ENCODE measurements around the gene JSRP1.

JSRP1 gene

DNA sequence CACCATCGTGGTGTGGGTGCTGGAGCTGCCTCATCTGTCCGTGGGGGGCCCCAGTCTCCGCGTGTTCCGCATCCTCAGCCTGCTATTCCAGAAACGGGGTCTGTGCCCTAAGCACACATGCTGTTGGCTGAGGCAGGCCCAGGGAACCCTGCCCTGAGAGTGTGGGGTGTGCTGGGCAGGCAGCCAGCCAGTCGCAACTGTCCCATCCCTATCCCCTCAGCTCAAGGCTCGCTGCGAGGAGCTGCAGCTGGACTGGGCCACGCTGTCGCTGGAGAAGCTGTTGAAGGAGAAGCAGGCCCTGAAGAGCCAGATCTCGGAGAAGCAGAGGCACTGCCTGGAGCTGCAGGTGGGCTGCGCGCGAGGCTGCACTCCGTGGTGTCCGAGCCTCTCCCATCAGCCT is 42.0 kb downstream of the JSRP1 start:
- no peak for FAIRE-seq

DNA sequence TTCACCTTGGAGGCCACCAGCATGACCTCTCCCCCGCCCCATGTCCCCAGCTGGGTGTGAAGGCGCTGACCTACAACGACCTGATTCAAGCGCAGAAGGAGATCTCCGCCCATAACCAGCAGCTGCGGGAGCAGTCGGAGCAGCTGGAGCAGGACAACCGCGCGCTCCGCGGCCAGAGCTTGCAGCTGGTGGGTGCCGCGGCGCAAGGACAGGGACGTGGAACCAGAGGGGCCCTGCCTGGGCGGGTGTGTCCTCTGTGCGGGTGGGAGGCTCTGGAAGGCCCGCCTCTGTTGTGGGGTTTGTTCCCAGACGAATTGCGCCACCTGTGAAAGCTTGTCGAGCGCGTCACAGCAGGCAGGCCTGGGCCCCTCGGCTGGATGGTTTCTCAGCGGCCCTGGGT is 42.4 kb downstream of the JSRP1 start:
- FAIRE-seq = no peak

DNA sequence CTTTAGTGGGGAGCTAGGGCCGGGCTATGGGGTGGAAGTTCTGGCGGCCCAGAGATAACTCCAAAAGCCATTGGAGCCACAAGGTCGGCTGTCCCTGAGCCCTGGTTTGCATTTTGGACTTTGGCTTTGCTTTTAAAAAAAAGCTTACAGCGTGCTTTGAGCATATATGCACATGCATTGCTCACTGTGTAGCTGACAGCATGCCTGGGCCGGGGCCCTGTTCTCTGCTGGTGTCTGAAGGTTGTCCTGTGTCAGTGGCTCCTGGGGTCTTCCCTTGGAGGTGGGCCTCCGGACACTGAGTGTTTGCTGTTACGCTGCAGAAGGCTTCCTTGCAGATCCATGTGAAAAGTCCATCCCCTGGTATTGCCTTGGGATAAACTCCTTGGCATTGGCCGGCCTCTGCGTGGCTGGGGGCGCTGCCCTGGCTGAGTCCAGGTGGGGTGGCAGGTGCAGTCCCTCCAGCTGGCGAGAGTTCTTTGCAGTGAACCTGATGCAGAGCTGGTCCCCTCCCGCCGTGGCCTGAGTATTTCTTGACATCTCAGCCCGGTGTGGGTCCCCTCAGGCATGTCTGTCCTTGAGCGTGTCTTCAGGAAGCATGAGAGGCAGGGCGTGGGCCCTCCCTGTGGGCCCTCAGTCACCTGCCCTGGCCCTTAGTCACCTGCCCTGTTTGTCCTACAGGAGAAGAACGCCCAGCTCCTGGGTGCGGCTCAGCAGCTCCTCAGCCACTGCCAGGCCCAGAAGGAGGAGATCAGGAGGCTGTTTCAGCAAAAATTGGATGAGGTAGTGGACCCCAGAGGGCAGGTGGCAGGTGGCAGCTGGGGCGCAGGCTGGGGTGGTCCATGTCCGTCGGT is 43.1 kb downstream of the JSRP1 start:
- no peak for FAIRE-seq

DNA sequence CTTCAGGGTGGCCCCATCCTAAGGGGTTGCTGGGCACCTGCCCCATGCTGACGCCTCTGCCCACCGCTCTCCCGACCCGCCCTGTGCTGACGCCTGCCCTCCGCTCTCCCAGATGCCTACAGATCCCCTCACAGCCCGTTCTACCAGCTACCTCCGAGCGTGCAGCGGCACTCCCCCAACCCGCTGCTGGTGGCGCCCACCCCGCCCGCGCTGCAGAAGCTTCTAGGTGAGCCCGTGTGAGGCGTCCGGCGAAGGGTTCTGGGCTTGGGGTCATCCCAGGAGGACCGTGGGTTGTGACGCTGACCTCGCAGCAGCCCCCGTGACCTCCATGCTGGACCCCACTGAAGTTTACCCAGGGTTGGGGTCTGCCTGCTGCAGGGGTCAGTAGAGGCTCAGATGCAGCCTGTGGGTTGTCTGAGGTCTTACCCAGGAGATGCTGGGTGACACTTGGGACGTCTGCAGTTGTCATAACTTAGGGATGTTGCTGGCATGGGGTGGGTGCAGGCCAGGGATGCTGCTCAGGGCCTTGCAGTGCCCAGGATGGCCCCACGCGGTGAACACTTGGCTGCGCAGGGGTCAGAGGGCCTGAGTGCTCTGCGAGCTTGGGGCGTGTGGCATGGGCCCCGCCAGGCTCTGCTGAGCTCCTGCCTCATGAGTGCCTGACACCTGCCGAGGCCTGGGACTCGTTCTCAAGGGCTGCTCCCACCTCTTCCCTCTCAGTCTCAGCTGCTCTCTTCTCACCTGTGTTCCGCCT is 45.1 kb downstream of the JSRP1 start:
- FAIRE-seq = no peak

DNA sequence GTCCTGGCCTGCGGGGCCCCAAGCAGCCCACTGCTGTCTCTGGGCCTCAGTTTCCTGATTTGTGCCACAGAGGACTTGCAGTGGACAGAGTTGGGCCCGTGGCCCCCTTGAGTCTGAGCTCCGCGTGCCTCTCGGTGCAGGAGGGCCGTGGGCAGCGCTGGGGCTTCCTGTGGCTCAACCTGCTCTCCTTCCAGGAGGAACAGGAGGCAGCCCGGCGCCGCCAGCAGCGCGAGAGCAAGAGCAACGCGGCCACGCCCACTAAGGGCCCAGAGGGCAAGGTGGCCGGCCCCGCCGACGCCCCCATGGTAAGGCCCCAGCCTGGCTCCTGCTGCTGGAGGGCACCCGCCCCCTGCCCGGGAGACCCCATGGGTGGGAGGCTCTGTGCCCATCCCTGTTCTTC is 46.0 kb downstream of the JSRP1 start:
- no peak for FAIRE-seq

DNA sequence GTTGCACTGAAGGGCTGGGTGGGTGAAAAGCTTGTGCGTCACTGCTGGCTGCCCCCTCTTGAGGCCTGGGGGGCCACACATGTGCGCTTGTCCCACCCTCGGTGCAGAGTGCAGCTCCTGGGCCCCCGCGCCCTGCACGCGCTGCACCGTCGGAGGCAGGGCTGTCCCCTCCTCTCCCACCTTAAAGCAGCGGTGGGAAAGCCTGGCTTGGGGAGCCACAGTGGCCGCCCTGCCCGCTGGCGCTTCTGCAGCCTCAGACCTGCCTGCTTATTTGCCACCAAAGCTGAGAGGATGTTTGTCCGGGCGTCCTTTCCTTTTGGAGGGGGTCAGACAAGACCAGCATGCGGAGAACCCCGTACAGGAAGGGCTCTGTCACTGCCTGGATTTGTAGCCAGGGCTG is 46.8 kb downstream of the JSRP1 start:
- FAIRE-seq = no peak

DNA sequence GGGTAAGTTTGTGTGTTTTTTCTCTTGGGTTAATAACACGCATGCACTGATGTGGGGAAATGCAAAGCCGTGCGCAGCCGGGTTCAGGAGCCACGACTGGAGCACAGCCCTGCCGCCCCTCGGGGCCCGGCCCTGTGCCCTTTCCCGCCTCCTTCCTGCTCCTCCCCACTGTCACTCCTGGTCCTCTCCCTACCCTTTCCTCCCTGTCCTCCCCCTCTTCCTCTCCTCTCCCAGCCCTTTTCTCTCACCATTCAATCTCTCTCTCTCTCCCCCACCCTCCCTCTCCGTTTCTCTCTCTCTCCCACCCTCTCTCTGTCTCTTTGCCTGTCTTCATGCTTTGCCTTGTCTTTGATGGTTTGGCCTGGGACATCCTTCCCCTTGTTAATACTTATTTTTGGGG is 47.2 kb downstream of the JSRP1 start:
- no peak for FAIRE-seq

DNA sequence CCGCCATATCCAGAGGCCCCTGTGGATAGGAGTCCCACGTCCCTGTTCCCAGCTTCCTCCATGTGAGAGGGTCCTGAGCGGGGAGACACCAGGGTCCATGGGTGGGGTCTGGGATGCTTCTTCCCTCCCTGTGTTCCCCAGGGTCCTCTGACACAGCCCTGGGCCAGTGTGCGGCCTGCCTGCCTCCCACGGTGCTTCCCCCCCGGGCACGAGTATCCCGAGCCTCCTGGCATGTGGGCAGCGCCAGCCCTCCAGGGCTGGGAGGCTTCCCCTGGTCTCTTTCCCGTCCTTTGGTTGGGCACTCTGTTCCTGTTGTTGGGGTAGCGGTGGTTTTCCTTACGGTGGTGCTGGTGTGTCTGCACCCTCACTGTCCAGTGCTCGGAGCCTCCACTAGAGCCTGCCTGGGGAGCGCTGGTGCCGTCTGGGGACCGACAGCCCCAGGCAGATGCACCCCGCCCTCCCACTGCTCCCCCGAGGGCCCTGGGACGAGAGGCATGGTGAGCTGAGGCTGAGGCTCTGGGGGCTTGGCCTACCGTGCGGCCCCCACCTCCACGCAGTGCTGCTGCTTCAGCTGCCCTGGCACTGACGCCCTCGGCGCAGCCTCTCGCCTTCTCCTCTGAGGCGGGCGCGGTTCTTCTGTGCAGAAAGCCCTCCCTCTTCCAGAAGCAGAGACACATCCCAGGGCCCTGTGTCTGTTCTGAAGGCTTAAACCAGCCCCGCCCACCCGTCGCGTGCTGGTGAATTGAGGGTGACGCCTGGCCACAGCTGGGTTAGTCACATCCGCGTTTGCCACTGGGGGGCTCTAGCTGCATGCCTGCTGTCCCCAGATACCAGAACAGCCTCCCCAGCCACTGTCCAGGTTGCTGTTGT is 48.0 kb downstream of the JSRP1 start:
- no peak for FAIRE-seq

DNA sequence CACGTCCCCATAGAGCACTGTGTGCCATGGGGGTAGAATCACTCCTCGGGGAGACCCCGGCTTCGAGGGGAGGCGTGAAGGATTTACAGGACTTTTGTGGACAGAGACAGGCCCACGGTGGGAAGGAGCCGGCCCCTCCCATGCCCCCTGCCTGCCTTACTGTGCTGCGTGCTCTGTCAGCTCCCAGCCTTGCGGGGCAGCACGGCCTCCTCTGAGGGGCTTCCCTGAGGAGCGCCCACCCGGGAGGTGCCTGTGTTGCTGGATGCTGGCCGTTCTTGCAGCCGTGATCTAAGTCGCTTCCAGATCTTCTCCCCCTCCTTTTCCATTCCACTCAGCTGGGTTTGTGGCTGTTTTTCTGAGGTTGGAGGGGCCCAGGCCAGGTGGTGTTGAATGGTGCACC is 49.2 kb downstream of the JSRP1 start:
- FAIRE-seq = no peak

DNA sequence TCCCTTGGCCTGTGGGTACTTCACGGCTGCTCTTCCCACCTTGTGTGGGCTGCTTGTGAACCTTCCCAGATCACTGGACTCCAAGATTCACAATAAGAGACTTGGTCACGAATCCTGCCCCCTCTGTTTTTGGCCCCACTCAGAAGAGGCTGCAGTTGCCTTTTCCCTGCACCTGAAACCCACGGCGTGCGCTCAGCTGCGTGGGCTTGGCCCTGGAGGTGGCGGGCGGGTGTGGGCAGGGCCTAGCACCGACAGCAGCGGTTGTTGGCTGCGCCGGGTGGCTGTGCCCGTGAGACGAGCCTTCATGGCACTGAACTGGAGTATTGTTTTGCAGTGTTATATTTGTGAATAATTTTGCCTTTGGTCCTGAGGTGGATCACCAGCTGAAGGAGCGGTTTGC is 53.9 kb downstream of the JSRP1 start:
- FAIRE-seq = no peak
